Parietal lobe (tissue), 2 donors: ENCODE measurements around the gene KRTAP4-1. TPM values are rescaled to one million over a fixed set of nuclear protein-coding genes. Genes with fewer than 3 reads are reported as not detected.

Experiments used
- small RNA-seq: library from RNA; depleted of rRNA; stranded (forward); fragments of <200 nt; gene quantifications from one replicate; pipeline ENCODE3, GENCODE V24; 2014; ENCODE audit warnings: low replicate concordance
- total RNA-seq: library from RNA; depleted of rRNA; stranded (reverse); fragments of >200 nt; gene quantifications from one replicate; pipeline ENCODE4 v1.2.3, GENCODE V29; 2014

The KRTAP4-1 gene
- total RNA-seq = not detected

DNA sequence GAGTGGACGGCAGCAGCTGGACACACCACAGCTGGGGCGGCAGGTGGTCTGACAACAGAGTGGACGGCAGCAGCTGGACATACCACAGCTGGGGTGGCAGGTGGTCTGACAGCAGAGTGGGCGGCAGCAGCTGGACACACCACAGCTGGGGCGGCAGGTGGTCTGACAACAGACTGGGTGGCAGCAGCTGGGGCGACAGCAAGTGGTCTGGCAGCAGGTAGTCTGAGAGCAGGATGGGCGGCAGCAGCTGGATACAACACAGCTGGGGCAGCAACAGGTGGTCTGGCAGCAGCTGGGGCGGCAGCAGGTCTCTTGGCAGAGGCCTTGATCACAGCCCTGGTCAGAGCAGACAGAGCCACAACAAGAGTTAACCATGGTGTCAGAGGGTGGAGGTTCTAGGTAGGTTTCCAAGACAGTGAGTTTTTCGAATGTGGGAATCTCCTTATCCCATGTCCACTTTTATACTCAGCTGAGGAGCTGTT lies at the start of gene KRTAP4-1:
TSS of gene KRTAP4-1 (minus strand) at position 432 of the 482 bp plus-strand sequence. CDS start at position 375, 57 bp downstream.

DNA sequence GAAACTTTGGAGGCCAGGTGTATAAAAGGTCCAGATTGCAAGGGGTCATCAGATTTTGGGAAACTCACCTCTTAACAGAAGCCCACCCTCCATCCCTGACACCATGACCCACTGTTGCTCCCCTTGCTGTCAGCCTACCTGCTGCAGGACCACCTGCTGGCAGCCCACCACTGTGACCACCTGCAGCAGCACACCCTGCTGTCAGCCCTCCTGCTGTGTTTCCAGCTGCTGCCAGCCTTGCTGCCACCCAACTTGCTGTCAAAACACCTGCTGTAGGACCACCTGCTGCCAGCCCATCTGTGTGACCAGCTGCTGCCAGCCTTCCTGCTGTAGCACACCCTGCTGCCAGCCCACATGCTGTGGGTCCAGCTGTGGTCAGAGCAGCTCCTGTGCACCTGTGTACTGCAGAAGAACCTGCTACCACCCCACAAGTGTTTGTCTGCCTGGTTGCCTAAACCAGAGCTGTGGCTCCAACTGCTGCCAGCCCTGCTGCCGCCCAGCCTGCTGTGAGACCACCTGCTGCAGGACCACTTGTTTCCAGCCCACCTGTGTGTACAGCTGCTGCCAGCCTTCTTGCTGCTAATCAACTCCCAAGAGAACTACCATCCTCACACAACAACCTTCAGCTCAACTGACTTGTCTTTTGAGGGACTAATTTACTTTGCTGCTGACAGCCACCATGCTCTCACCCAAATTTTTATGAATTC lies 47.8 kb upstream of the KRTAP4-1 start, which contains the start of gene KRTAP9-3:
TSS of gene KRTAP9-3 (plus strand) at position 51 of the 707 bp plus-strand sequence. CDS start at position 104, 53 bp downstream.

DNA sequence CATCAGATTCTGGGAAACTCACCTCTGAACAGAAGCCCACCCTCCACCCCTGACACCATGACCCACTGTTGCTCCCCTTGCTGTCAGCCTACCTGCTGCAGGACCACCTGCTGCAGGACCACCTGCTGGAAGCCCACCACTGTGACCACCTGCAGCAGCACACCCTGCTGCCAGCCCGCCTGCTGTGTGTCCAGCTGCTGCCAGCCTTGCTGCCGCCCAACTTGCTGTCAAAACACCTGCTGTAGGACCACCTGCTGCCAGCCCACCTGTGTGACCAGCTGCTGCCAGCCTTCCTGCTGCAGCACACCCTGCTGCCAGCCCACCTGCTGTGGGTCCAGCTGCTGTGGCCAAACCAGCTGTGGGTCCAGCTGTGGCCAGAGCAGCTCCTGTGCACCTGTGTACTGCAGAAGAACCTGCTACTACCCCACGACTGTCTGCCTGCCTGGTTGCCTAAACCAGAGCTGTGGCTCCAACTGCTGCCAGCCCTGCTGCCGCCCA lies 41.9 kb upstream of the KRTAP4-1 start, which contains the start of gene KRTAP9-2:
TSS of gene KRTAP9-2 (plus strand) at position 51 of the 498 bp plus-strand sequence. CDS start at position 58, 7 bp downstream.

DNA sequence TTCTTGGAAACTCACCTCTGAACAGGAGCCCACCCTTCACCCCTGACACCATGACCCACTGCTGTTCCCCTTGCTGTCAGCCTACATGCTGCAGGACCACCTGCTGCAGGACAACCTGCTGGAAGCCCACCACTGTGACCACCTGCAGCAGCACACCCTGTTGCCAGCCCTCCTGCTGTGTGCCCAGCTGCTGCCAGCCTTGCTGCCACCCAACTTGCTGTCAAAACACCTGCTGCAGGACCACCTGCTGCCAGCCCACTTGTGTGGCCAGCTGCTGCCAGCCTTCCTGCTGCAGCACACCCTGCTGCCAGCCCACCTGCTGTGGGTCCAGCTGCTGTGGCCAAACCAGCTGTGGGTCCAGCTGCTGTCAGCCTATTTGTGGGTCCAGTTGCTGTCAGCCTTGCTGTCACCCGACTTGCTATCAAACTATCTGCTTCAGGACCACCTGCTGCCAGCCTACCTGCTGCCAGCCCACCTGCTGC lies 5.2 kb upstream of the KRTAP4-1 start, which contains the start of gene KRTAP9-1:
TSS of gene KRTAP9-1 (plus strand) at position 51 of the 482 bp plus-strand sequence. CDS start at position 51, 0 bp downstream.

DNA sequence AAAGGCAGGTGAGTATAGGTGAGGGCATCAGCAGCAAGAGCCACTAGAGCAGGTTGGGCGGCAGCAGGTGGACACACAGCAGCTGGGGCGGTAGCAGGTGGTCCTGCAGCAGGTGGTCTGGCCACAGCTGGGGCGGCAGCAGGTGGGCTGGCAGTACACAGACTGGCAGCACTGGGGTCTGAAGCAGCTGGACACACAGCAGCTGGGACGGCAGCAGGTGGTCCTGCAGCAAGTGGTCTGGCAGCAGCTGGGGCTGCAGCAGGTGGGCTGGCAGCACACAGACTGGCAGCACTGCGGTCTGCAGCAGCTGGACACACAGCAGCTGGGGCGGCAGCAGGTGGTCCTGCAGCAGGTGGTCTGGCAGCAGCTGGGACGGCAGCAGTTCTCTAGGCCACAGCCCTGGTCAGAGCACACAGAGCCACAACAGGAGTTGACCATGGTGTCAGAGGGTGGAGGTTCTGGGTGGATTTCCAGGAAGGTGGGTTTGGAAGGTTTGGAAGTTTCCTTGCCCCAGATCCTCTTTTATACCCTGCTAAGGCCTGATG lies 6.9 kb downstream of the KRTAP4-1 start, which contains the start of gene KRTAP4-2:
TSS of gene KRTAP4-2 (minus strand) at position 495 of the 545 bp plus-strand sequence. CDS start at position 438, 57 bp downstream.

DNA sequence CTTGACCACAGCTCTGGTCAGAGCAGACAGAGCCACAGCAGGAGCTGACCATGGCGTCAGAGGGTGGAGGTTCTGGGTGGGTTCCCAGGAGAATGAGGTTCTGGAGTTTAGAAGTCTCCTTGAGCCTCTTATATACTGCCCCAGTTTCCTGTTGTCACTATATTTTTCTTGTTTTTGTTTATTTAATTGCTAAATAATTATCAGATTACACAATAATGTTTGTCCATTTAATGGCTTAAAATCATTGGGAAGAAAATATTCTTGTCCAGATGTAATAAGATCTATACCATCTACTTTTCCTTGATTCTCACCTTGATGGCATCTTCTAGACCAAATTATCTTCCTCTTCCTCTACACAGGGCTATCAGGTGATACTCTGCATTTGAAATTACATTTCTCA lies 16.6 kb downstream of the KRTAP4-1 start, which contains the start of gene KRTAP4-3:
TSS of gene KRTAP4-3 (minus strand) at position 101 of the 400 bp plus-strand sequence. CDS start at position 52, 49 bp downstream.

DNA sequence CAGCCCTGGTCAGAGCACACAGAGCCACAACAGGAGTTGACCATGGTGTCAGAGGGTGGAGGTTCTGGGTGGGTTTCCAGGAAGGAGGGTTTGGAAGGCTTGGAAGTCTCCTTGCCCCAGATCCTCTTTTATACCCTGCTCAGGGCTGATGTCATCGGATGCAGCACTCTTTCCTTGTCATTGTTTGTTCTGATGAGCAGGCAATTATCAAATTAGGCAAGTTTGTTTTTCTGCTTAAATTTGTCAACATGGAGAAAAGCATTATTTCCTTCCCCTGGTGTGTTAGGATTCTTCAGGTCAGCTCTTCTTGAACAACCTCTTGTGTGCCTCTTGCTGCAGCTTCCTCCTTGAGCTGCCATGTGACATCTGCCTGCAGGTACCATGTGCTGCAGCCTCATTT lies 24.1 kb downstream of the KRTAP4-1 start, which contains the start of gene KRTAP4-4:
TSS of gene KRTAP4-4 (minus strand) at position 101 of the 400 bp plus-strand sequence. CDS start at position 44, 57 bp downstream.

DNA sequence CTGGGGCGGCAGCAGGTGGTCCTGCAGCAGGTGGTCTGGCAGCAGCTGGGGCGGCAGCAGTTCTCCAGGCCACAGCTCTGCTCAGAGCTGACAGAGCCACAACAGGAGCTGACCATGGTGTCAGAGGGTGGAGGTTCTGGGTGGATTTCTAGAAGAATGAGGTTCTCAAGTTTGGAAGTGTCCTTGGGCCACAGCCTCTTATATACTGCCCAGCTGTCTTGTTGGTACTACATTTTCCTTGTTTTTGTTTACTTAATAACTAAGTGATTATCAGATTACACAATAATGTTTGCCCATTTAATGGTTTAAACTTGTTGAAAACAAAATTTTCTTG lies 35.1 kb downstream of the KRTAP4-1 start, which contains the start of gene KRTAP4-5:
TSS of gene KRTAP4-5 (minus strand) at position 174 of the 334 bp plus-strand sequence. CDS start at position 116, 58 bp downstream.

DNA sequence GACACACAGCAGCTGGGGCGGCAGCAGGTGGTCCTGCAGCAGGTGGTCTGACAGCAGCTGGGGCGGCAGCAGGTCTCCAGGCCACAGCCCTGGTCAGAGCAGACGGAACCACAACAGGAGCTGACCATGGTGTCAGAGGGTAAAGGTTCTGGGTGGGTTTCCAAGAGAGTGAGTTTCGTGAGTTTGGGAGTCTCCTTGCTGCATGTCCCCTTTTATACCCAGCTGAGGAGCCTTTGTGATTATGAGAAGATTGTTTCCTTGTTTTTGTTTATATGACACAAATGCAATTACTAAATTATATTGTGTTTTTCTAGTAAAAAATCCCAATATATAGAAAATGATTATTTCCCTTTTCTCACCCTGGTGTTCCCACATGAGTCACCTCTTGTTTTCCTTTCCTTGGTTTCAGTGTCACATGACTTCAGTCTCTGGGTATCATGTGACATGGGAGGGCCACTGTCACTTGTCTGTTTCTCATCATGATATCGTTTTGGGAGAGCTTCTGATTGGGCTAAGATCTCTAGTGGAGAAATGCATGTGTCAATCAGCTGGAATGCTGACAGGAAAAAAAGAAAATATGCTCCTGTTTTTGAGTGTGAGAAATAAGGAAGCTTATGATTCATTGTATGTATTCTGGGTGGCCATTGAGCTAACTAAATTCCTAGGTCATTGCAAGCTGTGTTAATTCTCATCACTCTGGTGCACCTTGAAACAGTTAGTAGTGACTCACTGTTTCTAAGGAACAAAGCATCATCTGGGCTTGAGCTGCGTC lies 44.2 kb downstream of the KRTAP4-1 start, which contains the start of gene KRTAP4-6:
TSS of gene KRTAP4-6 (minus strand) at position 185 of the 772 bp plus-strand sequence. CDS start at position 128, 57 bp downstream.

Small RNA genes lying within 50 kb of the gene (small RNA-seq; reads per million reads assigned to genes)
- gene KRTAP4-17P = not detected

Other genes with a start within 250 kb of the KRTAP4-1 start
- not detected for gene KRT23, start 247.3 kb downstream of the KRTAP4-1 start, total RNA-seq
- not detected for gene KRT39, start 218.0 kb downstream of the KRTAP4-1 start, total RNA-seq
- gene KRT40, start 200.6 kb downstream of the KRTAP4-1 start, total RNA-seq = not detected
- not detected for gene KRTAP3-3, start 190.7 kb downstream of the KRTAP4-1 start, total RNA-seq
- gene KRTAP3-2, start 185.0 kb downstream of the KRTAP4-1 start, total RNA-seq = not detected
- gene KRTAP3-1, start 175.8 kb downstream of the KRTAP4-1 start, total RNA-seq = not detected
- not detected for gene KRTAP1-5, start 157.7 kb downstream of the KRTAP4-1 start, total RNA-seq
- gene KRTAP1-4, start 154.7 kb downstream of the KRTAP4-1 start, total RNA-seq = not detected
- not detected for gene KRTAP1-3, start 150.0 kb downstream of the KRTAP4-1 start, total RNA-seq
- not detected for gene KRTAP1-1, start 143.5 kb downstream of the KRTAP4-1 start, total RNA-seq
- not detected for gene KRTAP2-1, start 137.6 kb downstream of the KRTAP4-1 start, total RNA-seq
- not detected for gene KRTAP2-2, start 129.7 kb downstream of the KRTAP4-1 start, total RNA-seq
- not detected for gene KRTAP2-3, start 124.8 kb downstream of the KRTAP4-1 start, total RNA-seq
- not detected for gene KRTAP2-4, start 119.0 kb downstream of the KRTAP4-1 start, total RNA-seq
- gene KRTAP4-7, start 100.8 kb downstream of the KRTAP4-1 start, total RNA-seq = not detected
- gene KRTAP4-8, start 86.8 kb downstream of the KRTAP4-1 start, total RNA-seq = not detected
- gene KRTAP4-16, start 82.7 kb downstream of the KRTAP4-1 start, total RNA-seq = not detected
- gene KRTAP4-9, start 79.5 kb downstream of the KRTAP4-1 start, total RNA-seq = not detected
- gene KRTAP4-11, start 66.5 kb downstream of the KRTAP4-1 start, total RNA-seq = not detected
- not detected for gene KRTAP4-12, start 60.7 kb downstream of the KRTAP4-1 start, total RNA-seq
- not detected for gene KRTAP4-6, start 44.4 kb downstream of the KRTAP4-1 start, total RNA-seq
- not detected for gene KRTAP4-5, start 35.1 kb downstream of the KRTAP4-1 start, total RNA-seq
- gene KRTAP4-4, start 24.2 kb downstream of the KRTAP4-1 start, total RNA-seq = not detected
- not detected for gene KRTAP4-3, start 16.7 kb downstream of the KRTAP4-1 start, total RNA-seq
- gene KRTAP4-2, start 6.7 kb downstream of the KRTAP4-1 start, total RNA-seq = not detected
- not detected for gene KRTAP9-1, start 5.0 kb upstream of the KRTAP4-1 start, total RNA-seq
- gene KRTAP9-2, start 41.7 kb upstream of the KRTAP4-1 start, total RNA-seq = not detected
- gene KRTAP9-3, start 47.5 kb upstream of the KRTAP4-1 start, total RNA-seq = not detected
- not detected for gene KRTAP9-8, start 53.1 kb upstream of the KRTAP4-1 start, total RNA-seq
- gene KRTAP9-4, start 64.8 kb upstream of the KRTAP4-1 start, total RNA-seq = not detected
- not detected for gene KRTAP9-9, start 70.5 kb upstream of the KRTAP4-1 start, total RNA-seq
- gene KRTAP9-6, start 80.5 kb upstream of the KRTAP4-1 start, total RNA-seq = not detected
- gene KRTAP9-7, start 90.8 kb upstream of the KRTAP4-1 start, total RNA-seq = not detected
- gene KRTAP29-1, start 117.9 kb upstream of the KRTAP4-1 start, total RNA-seq = not detected
- not detected for gene KRTAP16-1, start 124.4 kb upstream of the KRTAP4-1 start, total RNA-seq
- not detected for gene KRTAP17-1, start 130.8 kb upstream of the KRTAP4-1 start, total RNA-seq
- gene KRT33A, start 165.9 kb upstream of the KRTAP4-1 start, total RNA-seq = not detected
- gene KRT33B, start 184.9 kb upstream of the KRTAP4-1 start, total RNA-seq = not detected
- 0.94 TPM for gene KRT34, start 197.4 kb upstream of the KRTAP4-1 start, total RNA-seq
- 0.94 TPM for gene KRT31, start 212.7 kb upstream of the KRTAP4-1 start, total RNA-seq
- not detected for gene KRT37, start 239.7 kb upstream of the KRTAP4-1 start, total RNA-seq